Hematopoietic multipotent progenitor cell treated with erythropoietin and hydrocortisone succinate and interleukin-3 and kit ligand, for 17 days (in vitro differentiated cells): ENCODE results near the gene DUSP5.

Experiments used
- DNase-seq: peaks from one replicate; pipeline ENCODE4 v3.0.0-alpha.2; 2015; ENCODE audit warnings: low spot score

DUSP5 gene

DNA sequence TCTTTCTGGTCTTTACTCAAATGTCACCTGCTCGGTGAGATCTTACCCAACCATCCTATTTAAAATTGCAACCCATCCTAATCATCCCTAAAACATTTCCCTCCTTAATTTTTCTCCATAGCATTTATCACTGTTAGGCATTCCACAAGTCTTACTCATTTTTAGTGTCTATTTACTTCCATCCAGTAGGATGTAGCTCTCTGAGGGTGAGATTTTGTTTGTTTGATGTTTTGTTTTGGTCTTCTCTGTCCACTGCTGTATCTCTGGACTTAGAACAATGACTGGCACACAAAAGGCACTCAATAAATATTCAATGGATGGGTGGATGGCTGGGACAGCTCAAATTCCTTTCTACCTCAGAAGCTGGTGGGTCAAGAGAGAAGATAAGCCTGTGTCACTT lies 15.8 kb upstream of the DUSP5 start:
- no peak for DNase-seq

DNA sequence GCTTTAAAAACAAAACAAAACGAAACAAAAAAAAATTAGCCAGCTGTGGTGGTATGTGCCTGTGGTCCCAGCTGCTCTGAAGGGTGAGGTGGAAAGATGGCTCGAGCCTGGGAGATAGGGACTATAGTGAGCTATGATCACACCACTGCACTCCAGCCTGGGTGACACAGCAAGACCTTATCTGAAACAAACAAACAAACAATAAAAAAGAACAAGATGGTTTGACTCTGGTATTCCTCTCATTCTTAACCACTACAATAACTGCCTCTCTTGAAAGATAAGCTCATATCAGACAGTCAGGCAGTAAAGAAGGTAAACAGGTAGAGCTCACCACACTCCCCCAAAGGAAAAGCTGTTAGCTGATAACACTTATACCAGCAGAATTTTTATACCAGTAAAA lies 14.1 kb upstream of the DUSP5 start:
- DNase-seq: no peak

DNA sequence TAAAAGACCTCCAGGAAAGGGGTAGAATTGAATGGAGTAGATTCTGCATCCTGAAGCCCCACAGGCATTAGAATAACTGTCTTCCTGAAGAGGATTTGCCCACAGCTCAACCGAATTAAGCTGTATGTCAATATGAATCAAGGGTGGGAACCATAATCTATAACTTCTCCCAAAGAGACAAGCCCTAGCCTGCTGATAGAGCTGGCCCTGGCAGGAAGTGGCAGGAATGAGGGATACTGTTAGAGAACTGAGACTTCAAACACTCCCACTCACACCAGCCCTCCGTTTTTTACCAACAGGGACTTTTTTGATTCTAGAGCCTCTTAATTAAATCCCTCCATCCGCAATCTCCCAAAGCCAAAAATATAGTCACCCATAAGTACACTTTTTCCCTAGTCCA lies 12.2 kb upstream of the DUSP5 start:
- DNase-seq: no peak

DNA sequence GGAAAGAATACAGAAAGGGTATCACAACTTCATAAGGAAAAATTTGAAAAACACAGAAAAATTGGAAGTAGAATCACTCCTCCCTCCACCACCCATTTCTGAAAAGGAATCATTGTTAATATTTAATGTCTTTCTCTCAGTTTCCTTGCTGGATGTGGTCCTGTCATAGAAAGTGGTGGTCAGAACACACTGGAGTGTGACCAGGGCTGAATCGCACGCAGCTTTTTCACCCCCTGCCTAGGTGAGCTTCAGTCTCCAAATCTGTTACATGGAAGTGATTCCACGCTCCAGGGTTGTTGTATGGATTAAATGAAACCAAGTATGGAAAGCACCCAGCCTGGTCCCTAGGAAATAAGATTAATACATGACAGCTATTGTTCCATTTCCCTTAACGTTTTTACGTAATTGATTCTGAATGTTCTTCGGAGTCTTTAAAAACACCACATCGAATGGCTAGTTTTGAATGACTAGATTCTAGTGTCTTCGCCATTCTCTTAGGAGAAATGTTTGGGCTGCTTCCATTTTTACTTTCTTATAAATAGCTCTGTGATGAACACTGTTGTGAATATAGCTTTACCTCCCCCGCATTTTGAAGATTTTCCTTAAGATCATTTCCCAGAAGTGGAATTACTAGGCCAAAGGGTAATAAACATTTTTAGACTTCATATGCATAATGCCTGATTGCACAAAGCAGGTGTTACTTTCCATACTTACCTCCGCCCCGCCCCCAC lies 10.9 kb upstream of the DUSP5 start:
- no peak for DNase-seq

DNA sequence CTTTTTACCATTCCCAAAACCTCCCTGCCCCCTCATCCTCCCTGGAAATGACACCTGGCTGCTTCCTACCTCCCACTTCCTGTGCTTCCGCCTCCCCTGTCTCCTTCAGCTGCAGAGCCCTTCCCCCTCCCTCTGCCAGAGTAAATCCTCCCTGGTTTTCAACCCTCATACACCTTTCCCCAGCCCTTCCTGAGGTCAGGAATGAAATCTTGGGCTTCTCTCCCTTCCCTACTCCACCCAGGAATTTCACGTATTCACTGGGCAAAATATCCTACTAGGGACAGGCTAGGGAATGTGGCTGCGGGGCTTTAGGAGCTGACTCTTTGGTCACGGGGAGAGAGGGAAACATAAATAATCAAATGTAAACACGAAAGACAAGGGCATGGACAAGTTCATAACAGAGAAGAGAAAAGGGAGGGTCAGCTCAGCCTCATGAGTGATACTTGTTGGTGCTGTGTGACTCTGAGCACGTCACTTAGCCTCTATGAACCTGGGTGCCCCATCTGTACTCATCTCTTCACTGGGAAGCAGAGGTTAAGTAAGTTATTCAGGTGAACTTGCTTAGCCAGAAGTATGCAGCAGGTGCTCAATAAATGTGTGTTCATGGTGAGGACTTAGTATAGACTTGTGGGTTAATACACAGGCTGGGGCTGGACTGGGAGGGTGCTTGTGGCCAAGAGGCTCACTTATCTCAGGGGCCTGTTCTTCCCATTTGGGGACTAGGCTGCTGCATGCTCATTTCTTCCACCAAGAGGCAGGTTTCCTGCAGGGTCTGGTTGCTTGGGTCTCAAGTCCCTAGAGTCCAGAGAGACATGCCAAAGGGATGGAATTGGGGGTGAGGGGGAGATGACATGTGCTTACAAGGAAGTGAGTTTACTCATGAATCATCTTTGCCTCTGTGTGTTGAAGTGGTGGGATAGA lies 10.0 kb upstream of the DUSP5 start:
- DNase-seq: no peak

DNA sequence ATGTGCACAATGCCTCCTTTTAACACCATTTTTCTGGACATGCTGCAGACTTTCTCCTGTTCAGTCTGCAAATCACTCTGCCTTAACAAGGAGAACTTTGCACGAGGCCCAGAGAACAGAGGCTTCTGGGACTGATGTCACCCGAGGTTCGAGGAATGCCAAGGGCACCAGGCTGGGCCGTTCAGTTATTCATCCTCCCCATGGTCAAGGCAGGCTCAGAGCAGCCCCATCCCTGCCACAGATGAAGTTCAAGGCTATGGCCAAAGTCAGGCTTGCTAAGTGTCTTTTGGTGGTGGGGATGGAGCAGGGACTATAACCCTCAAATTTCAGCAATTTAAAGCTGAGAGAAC lies 9.4 kb upstream of the DUSP5 start:
- no peak for DNase-seq

DNA sequence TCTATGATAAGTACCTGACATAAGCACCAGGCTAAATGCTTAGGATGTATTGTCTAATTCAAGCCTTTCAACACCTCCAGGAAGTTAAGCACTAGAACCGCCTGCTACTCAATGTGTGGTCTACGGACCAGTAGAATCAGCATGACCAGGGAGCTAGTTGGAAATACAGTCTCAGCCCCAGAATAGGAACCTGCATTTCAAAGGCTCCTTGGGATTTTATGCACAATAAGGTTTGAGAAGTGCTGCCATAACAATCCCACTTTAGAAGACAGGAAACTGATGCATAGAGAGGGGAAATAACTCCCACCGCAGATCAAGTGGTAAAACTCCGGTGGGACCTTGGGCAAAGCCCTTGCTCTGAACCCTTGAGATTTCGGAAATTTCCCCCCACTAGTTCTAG lies 8.8 kb upstream of the DUSP5 start:
- no peak for DNase-seq

DNA sequence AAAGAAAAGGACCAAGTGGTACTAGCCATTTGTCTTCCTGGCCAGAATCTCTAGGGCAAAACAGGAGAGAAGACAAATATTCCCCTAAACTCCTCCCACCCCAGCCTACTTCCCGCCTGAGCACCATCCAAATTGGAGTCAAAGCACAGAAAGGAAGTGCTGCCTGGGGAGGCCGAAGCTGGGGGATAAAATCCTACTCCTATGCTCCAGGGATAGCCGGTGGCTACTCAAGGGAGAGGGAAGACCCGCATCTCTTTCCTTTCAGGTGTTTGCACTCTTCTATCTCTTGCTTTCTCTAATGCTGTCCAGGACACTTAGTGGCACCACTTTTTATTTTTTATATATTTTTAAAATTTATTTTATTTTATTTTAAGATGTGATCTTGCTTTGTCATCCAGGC lies 7.1 kb upstream of the DUSP5 start:
- no peak for DNase-seq

DNA sequence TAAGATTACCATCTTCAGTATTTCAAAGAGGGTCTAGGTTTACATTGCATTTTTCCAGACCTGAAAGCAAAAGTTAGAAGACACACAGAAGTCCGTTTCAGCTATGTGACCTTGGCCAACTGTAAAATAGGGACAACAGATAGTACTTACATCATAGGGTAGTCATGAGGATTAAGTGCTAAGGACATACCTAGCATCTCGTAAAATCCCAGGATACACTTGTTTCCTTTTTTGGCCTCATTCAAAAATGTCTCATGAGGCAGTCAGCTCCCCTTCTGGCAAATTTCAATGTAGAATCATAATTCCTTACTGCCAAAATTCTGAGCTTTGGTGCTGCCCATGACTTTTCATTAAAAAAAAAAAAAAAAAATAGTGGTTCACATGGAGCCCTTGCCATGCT lies 6.4 kb upstream of the DUSP5 start:
- DNase-seq: no peak

DNA sequence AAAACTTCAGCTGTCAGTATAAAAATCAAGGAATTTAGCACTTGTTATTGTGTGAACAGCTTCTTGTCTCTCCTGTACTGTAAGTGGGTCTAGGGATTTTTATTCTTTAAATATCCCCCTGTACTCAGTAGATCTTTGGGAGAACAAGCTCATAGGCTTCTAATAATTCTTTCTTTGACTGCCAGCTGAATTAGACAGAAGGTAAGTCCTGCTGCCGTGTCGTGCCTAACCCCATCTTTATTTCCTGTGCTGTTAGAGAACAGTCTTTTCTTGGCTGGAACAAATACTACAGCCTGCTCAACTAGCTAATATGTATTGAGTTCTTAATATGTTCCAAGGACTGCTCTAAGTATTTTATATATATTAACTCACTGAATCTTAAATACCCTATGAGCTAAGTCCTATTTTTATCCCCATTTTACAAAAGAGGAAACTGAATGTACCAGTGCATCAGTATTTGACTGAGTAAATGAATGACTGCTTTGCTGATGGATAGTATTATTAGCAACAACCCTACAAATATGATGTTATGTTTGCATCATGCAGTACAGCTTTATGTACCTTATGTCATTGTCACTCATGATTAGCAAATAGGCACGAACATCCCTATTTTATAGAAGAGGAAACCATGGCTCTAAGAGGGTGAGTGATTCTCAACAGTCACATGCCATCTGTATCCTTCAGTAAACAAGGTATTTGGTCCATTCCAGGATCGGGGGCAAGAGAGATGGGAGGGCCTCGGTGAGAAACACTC lies 5.5 kb upstream of the DUSP5 start:
- DNase-seq: no peak

DNA sequence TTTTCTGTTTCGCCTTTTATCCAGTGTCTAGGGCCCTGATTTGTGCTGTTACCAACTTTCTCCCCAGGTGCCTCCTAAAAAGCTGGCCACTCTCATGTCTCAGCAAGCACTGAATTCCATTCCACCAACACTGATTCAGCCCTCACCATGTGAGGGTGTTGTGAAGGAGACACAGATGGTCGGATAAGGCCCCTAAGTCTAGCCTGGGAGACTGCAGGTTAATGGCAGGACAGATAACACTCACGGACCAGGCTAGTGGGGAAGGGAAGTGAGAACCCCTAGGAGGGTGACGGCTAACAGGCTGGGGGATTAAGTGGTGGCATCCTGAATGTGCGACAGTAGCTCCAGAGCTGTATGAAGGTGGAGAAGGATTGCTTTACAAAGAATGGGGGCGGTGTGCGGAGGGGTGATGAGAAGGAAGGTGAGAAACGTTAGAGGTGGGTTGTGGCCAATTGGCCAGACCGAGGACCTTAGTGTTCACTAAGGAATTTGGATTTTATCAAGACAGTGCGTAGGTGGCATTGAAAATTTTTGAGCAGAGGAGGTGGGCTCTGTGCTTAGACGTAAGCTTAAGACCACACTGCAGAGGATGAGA lies 3.8 kb upstream of the DUSP5 start:
- no peak for DNase-seq

DNA sequence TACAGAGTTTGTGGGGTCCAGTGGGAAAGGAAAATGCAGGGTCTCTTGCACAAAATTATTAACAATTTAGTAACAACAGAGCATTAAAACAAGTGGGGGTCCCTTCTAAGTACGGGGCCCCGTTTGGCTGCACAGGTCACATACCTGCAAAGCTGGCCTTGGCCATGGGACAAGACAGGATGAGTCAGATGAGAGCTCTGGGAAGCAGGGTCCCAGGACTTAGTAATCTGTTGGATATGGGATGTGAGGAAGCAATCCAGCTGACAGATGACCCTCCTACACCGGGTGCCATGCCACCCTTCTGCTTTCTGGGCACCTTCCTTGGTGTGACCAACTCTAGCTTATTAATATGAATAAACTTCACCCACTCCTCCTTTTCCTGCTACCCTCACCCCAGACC lies 3.2 kb upstream of the DUSP5 start:
- no peak for DNase-seq

DNA sequence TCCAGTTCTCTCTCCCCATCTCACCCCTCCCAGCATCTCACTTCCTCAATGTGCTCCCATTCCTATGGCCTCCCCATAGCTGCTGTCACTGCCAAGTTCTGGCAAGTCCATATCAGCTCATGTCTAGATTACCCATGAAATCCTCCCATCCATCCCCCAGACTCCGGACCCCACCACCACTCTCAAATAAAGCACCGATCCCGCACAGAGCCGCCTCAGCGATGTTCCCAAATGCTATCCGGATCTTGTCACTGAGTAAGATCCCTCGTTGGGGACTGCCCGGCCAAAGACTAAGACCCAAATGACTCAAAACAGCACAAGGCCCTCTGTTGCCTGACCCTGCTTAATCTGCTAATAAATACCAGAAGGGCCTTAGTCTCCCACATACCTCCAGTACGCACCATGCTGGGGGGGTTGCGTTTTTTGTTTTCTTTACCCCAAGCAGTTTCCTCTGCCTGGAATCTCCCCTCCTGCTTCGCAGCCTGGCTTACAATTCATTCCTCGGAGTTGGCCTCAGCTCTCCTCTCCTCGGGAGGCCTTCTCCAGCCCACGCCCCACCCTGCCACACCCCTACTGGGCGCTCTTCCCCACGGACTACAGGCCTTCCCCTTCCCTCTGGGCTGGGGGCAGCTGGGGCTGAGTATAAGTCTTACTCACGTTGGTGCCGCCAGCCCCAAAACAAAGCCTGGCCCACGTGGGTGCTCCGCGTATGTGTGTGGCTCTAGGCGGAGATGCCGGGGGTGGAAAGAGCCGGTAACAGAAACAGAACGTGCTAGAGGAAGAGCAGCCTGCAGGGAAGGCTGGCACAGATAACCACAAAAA lies 1.8 kb upstream of the DUSP5 start:
- no peak for DNase-seq

DNA sequence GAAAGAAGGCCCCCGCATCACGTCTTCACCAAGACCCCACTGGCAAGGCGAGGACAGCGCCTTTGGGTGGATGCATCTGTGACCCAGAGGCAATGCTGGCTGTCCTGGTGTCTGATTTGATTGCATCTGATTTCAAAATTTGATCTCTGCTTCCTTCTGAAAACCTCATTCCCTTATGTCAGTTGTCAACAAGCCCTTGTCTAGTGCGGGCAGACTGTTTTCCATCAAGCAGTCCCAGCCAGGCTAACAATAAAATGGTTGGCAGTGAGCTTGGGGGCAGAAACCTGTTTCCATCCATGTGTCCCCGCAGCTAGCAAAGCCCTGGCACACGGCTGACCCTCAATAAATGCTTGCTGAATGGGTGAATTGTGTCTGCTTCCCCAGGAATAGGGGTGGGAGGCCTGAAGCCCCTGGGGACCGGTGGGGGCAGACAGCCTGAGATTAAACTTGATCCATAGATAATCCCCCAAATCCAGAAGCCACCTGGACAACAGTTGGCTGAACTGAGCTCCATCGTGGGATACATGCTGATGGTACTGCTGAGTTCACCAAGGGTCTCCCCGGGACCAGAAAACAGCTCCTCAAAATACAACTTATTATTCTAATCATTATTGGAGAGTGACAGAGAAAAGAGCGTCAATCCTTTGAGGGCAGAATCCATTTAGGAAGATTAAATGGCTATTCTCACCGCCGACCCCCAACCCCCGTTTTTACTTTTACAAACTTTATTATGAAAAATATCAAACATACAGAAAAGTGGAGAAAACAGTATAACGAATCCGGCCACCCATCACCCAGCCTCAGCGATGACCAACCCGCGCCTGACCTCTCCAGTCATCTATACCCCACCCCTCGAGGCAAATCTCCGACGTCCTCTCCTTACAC lies 912 bp upstream of the DUSP5 start:
- DNase-seq: no peak

DNA sequence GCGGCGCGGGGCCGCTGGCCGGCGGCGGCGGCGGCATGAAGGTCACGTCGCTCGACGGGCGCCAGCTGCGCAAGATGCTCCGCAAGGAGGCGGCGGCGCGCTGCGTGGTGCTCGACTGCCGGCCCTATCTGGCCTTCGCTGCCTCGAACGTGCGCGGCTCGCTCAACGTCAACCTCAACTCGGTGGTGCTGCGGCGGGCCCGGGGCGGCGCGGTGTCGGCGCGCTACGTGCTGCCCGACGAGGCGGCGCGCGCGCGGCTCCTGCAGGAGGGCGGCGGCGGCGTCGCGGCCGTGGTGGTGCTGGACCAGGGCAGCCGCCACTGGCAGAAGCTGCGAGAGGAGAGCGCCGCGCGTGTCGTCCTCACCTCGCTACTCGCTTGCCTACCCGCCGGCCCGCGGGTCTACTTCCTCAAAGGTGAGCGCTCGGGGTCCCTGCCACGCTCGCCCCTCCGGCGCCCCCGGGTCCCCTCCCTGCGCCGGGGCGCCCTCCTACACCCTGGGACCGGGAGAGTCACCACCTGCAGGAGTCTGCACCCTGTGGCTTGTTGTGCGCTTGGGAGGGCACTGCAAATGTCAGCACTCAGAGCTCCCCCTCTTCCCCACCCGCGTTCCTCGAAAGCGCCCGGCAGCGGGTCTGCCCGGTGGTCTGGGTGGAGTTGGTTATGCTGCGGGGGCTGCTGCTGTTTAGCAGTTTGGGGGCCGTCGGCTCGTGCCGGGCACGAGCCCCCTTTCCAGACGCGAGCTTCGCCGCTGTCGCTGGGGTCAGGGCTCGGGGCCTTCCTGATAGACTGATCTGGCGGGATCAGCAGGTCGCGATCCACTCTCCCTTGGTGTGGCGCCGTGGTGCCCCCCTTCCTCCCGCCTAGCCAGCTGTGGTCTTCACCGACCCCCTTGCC lies 627 bp downstream of the DUSP5 start:
- no peak for DNase-seq

DNA sequence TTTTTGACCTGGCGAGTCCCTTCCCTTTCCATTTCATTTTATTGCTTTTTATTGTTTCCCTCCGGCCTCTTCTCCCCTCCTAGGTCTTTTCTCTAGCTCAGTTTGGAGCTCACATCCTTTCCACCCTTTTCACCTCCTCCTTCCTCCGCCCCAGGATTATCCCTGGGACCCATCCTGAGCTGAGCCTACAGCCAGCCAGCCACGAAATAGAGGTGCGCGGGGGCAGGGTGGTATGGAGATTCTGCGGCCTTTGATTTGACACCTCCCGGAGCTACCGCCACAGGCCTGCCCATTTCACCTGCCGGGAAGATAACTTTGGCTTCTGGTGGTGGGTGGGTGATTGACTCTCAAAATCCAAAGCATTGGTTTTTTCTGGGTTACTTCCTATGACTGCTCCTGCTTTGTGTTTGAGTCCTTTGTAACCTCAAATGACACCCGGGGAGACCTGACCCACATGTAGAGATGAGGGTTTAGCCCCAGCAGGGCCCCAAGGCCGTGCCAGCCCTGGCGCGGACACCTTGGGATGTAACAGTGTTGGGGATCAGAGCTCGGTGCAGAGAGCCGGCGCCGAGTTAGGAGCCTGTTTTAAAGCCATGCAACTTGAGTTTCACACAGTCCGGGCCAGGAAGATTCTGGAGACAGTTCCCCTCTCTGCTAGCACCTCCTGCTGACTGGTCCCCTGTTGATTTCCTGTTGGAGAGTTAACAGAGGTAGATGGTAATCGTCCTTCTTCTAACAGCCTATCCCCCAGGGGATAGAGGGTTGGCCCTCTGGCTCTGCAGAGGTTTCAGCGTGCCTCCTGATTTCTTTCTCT lies 1.5 kb downstream of the DUSP5 start:
- DNase-seq: no peak

DNA sequence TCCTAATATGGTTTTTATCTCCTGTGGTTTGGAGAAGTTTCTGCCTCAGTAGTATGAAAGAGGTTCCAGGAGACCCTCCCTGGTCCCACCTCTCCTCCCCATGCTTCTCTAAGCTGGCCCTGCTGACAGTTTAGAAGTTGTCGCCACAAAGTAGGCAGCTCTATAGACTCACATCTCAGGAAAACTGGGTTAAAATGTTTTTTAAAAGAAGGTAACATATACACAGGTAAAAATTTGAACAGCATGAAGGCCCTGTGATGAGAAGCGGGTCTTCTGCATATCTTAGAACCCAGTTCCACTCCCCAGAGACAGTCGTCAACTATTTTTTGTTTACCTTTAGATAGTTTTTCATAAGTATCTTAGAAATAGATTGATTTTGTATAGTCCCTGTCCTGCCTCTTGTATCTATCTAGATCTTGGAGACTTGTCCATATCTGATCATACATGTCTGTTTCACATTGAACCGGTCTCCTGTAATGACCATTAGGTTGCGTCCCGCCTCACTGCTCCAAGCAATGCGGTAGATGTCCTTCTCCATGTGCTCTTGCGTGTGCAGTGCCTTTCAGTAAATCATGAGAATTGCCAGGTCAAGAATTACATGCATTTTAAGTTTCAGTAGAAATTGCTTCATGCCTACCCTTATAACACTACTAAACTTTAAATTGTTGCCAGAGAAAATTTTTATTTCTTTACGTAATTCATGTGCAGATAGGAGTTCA lies 2.2 kb downstream of the DUSP5 start:
- no peak for DNase-seq

DNA sequence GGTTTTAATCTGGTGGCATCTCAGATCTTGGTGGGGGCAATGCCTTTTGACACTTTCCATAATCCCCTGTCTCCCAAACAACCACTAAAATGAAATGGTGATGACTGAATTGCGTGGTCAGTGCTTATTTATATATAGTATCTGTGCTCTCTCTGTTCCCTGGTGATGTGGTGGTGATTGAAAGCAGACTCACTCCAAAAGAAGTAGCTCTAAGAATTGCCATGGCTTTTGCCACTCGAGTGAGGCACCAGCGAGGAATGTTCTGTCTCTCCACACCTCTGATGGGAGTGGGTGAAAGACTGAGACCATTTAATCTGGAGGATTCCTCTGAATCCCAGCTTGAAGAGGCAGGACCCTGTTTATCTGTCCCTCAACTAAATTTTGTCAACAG lies 2.8 kb downstream of the DUSP5 start:
- DNase-seq: no peak
